NCI-H146 treated with DMSO at 0.1 percent for 48 hours (cell line): ENCODE measurements around the gene CXXC1.
"Not testable (repeated sequence)": the region's sequence is repeated elsewhere in the genome, so short reads cannot be mapped to it uniquely, and the experiment has no call there.

Experiments used
- DNase-seq: peaks from one replicate; lab custom pipeline; 2025; ENCODE audit not compliant: unreplicated experiment; lab: John Stamatoyannopoulos, UW

The CXXC1 gene

GRCh38 chr18:50298443-50299284 lies 11.2 kb upstream of the CXXC1 start:
- no peak for DNase-seq

- DNase-seq, result peak; percentile 82
These were observed 10.3 kb upstream of the CXXC1 start for GRCh38 chr18:50297621-50298442.

DNA sequence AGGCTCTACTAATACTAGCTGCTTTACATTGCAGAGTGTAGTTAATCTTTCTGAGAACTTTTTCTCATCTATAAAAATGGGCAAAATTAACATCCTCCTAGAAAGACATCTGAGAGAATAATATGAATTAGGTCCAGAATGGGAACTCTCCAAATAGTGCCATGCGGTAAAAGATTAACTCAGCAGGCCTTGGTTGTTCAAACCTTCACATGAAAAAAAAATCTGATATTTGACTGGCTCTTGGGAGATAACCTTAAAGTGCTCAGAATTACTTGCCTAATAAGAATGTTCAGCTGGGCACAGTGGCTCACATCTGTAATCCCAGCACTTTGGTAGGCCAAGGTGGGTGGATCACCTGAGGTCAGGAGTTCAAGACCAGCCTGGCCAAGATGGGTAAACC lies 5.5 kb upstream of the CXXC1 start:
- no peak for DNase-seq

DNA sequence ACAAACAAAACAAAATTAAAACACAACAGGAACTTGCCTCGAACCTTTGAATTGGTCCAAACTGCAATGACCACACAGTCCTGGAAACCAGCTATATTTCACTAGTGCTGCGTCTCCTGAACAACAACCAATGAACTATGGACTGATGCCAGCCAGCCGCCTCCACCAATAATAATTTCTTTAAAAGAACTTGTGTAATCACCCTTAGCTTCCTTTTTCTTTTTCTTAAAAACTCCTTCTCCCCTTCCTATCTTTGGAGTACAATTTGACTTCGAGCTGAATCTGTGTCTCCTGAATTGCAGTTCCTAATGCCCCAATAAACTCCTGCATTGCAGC lies 1.6 kb upstream of the CXXC1 start:
- no peak for DNase-seq

- not testable (repeated sequence) for DNase-seq
These were observed 1.0 kb upstream of the CXXC1 start for GRCh38 chr18:50288348-50289107.

DNA sequence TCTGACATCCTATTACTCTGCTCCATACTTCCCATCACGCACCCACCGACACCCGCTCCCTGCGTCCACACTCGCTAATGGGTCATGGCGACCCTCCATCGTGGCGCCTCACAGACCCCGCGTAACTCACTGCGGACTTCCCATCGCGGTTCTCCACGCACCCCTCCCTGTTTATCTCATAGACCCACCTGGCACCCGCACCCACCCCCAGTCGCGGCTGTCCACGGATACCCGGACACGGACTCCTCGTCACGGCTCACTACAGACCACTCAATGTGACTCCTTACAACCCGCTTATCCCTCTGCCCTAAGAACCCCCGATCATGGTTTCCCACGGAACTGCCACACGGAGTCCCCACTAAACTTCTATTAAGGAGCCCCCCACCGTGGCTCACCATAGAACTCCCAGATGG lies 458 bp downstream of the CXXC1 start:
- no peak for DNase-seq

DNA sequence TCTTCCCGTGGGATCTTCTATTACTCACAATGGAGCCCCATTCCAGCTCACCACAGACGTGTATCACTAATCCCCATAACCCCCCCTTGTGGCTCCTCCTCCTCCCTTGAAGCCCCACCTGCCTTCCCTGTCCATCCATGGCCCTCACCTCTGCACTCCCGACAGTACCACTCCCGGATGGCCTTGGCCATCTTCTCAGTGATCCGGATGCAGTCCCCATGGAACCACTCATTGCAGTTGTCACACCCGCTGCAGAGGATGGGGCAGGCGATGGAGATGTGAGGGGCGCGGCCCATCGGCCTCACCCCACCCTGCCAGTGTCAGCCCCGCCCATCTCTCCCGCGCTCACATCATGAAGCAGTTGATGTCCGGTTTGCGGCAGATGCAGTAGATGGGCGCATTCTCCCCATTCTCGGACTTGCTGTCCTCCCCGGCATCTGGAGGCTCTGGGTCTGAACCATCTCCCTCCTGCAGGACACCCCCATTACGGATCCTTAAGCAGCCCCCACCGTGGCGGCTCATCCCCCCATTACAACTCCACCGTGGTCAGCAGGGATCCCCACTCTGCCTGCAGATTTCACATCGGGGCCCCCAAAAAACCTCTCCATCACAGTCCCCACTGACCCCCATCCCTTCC lies 983 bp downstream of the CXXC1 start:
- DNase-seq, result peak; percentile 30

DNA sequence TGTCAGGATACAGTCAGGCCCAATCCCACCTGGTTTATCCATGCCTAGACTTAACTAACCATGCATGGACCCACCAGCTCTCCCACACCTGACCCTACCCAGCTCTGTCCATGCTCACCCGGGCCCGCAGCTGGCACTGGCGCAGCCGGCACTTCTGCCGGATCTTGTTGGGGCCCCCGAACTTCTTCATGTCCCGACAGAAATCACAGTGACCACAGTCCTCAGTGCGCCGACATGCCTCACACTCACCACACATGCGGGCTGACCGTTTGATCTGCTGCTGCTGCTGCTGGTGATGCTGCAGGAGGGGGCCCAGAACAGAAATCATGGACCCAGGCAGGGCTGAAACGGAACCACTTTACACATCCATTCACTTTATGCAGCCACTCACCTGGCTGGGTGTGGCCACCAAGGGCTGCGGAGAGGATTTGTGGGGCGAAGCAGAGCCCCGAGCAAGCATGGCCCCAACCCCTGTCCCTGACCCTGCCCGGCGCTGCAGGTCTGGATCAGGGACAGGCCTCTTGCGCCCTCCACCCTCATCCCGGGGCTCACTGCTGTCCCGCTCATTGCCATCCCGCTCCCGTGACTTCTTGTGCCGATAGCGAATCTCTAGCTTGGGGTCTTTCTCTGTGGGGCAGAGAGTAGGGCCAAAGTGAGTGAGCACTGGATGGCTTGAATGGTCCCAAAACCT lies 1.7 kb downstream of the CXXC1 start:
- DNase-seq, result no peak

- no peak for DNase-seq
These were observed 2.4 kb downstream of the CXXC1 start for GRCh38 chr18:50285071-50285470.

GRCh38 chr18:50284255-50284885 lies 3.1 kb downstream of the CXXC1 start:
- DNase-seq, result no peak

DNA sequence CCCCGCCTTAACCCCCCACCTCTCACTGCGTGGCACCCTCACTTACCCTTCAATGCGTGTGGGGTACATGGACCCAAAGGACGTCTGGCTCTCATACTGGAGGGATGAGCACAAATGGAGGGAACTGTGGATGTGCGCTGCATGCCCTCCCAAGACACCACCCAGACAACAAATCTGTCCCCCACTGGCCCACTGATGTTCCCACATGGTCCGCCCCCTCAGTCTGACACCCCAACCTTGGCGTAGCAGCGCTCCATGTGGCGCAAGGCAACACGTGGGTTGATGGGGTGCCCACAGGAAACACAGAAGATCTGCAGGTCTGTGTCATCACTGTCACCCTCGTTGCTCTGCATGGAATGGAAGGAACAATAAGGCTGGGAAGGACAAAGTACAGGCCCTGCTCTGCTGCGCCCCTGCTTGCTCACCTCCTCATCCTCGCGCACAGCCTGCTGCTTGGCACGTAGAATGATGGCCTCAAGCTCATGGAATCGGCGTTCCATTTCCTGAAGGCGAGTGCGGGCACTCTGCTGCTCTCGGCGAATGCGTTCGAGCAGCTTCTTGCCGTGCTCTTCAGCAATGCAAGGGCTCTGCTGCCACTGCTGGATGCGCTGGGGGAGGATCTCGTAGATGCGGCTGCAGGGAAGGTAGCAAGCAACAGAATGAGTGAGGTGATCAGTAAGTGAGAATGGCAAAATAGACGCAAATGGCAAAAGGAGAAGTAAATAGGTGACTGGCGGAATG lies 3.9 kb downstream of the CXXC1 start:
- DNase-seq, result no peak

- DNase-seq, result no peak
These were observed 4.8 kb downstream of the CXXC1 start for GRCh38 chr18:50282521-50283335.

DNA sequence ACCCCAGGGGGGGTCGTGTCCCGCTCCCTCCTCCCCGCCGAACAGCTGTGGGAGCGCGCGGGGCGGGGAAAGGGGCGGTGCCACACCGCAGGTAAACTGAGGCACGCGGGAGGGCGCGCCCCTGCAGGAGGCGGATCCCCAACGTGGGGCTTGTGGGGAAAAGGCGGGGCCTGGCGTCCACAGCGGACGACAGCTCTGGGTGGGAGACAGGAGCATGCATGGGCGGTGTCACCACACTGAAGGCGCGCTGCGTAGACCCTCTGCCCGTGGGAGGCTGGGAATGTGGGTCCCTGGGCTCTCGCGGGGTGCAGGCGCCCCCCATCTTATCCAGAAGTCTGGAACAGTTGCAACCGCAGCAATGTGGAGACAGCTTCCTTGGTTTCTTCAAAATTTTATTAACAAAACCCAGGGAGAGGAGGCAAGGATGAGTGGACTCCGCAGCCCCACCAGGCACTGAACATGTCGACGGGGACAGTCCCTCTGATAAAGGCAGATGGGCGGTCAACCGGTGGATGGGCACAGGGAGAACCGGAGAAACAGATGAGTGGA lies 5.4 kb downstream of the CXXC1 start:
- no peak for DNase-seq

DNA sequence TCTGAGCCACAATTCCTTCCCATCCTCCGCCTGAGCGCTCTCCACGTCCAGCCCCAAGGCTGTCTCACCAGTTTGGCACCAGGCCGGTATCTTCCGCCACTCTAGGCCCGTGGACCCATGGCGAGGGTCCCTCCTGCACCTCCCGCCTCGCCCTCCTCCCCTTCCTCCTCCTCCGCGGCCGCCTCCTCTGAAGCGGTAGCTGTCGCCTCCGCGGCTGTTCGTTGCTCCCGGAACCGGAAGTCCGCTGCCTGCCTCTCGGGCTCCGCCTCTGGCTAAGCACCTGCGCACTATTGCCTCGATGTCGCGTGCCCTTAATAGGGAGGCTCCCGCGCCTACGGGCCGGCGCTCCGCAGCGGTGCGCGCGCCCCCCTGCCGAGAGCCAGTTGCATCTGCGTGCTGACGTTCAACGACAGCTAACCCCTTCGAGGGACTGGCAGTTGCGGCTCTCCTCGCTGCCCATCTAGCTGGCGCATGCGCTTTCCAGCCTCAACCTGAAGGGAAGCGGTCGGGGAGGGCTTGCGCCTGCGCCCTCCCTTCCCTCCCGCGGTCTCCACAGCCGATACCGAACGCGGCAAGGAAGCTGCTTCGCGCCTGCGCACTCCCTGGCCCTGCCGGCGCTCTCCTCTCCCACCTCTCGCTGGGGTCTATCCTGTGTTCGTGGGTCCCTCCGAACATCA lies 6.1 kb downstream of the CXXC1 start, which contains the start of gene MBD1:
MBD1 (minus strand) TSS at position 229 of the 677 bp plus-strand sequence. CDS start 1,531 bp downstream, outside the sequence.
- DNase-seq, result peak; percentile 98

DNA sequence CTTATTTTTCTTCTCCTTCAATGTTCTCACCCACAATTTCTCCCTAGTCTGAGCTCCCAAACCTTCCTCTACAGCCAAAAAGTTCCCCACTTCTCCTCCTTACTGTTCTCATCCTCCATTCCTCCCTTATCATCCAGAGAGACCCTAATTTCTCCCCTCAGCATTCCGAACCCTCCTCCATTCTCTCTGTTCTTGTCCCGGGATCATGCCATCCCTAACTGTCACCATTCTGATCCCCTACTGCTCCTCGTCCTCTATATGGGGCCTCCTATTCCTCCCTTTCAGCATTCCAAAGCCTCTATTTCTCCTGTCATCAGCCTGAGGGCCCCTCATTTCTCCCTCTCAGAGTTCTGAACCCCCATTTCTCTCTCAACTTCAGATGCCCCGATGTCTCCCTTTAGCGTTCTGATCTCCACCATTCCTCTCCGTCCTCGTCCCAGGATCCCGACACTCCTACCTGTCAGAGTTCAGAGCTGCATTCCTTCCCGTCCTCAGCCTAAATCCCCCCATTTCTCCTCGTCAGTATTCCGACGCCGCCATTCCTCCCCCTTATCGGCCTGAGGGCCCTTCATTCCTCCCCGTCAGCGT lies 6.7 kb downstream of the CXXC1 start:
- DNase-seq, result no peak

DNA sequence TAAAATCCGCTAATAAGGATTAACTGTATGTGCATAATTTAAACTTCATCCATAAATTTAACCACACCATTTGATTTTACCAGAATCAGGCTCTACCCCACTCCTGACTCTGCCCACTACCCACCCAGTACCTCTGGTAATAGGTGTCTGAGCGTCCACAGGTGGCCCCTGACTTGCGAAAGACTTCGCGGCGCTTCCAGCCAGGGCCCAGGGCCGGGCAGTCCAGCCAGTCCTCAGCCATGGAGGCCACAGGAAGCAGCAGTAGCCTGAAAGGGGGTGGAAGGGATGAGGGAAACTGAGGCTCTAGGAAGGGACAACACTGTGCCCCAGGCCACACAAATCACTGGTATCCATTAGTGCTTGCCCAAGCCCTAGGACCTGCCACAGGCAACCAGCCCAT lies 7.7 kb downstream of the CXXC1 start:
- no peak for DNase-seq

DNA sequence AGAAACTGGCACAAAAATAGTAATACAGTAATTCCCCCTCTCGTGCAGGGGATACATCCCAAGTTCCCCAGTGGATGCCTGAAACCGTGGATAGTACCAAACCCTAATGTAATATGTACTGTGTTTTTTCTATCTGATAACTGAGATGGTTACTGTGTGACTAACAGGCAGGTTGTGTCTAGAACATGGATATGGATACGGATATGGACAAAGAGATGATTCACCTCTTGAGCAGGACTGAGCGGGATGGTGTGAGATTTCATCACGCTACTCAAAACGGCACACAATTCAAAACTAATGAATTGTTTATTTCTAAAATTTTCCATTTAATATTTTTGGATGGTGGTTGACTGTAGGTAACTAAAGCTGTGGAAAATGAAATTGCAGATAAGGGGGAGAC lies 9.6 kb downstream of the CXXC1 start:
- no peak for DNase-seq
